ENCODE data around the gene ZNF850. TPM values are rescaled to one million over a fixed set of nuclear protein-coding genes. Genes with fewer than 3 reads are reported as not detected.
A peak's percentile ranks its signal among the peaks of the same experiment; 100 is the strongest.

Gene ZNF850
- total RNA-seq (2011; cell fraction: chromatin; rRNA removed; ENCODE audit: low replicate concordance), result 13.7 and 31.2 TPM in 2 replicates
- total RNA-seq (2011; cell fraction: nucleolus; rRNA removed), result 16.7 and 20.5 TPM in 2 replicates
- total RNA-seq (2011; cell fraction: nucleoplasm; rRNA removed), result 17.1 and 18.5 TPM in 2 replicates
- total RNA-seq (2014; rRNA removed), result 5.3 and 6.6 TPM in 2 replicates
- total RNA-seq (2014; rRNA removed; fragmentation: Illumina TruSeq; extraction: Trizol), result 13.0 and 16.2 TPM in 2 replicates
- total RNA-seq (2015; rRNA removed; fragmentation: Illumina TruSeq; extraction: Trizol), result 10.1 and 11.2 TPM in 2 replicates
- total RNA-seq (2021), result 8.6 and 10.4 TPM in 2 replicates
- polyA plus RNA-seq (2011; rRNA removed), result 5.9 and 6.5 TPM in 2 replicates
- polyA plus RNA-seq (2011; cell fraction: cytosol; rRNA removed), result 2.1 and 4.2 TPM in 2 replicates
- polyA plus RNA-seq (2011; cell fraction: nucleus; rRNA removed), result 3.3 and 5.8 TPM in 2 replicates
- polyA plus RNA-seq (2012), result 2.1 and 2.5 TPM in 2 replicates
- 2.5 and 2.9 TPM in 2 replicates for polyA plus RNA-seq (2014; fragmentation: Illumina TruSeq; extraction: Trizol)
- polyA plus RNA-seq (2014; fragmentation: Nextera tagmentation; extraction: Ambion mirVana), result 1 to 10 TPM; 1.2 to 1.8 TPM
- 4.8 and 5.3 TPM in 2 replicates for polyA plus RNA-seq (2014; rRNA removed)
- polyA minus RNA-seq (2011; rRNA and poly(A)+ RNA removed), result 20.6 and 26.8 TPM in 2 replicates
- 4.4 and 7.4 TPM in 2 replicates for polyA minus RNA-seq (2011; cell fraction: cytosol; rRNA and poly(A)+ RNA removed)
- 4.0 and 10.0 TPM in 2 replicates for polyA minus RNA-seq (2011; cell fraction: nucleus; rRNA and poly(A)+ RNA removed)
- percentile 68 among the genes with signal in this experiment for Bru-seq, nascent RNA
- percentile 84 among the genes with signal in this experiment for BruChase-seq, experiment 1, labeled RNA remaining after a 2-hour chase
- percentile 83 among the genes with signal in this experiment for BruChase-seq, experiment 2, labeled RNA remaining after a 6-hour chase
- long read RNA-seq, experiment 1, full-length matches to known transcripts, result 4 of 10 reads
- long read RNA-seq, experiment 1, partial matches to known transcripts, result 0 of 10 reads
- long read RNA-seq, experiment 1, other reads (novel, unspliced or antisense), result 6 of 10 reads
- long read RNA-seq, experiment 2, partial matches to known transcripts, result 0 of 2 reads
- long read RNA-seq, experiment 2, other reads (novel, unspliced or antisense), result 2 of 2 reads
- long read RNA-seq, experiment 3, full-length matches to known transcripts, result 1 of 3 reads
- long read RNA-seq, experiment 3, partial matches to known transcripts, result 0 of 3 reads
- long read RNA-seq, experiment 3, other reads (novel, unspliced or antisense), result 2 of 3 reads

GRCh38 chr19:36772311-36773222 is at the start of gene ZNF850:
Gene ZNF850 (minus strand): TSS chr19:36772807. CDS start chr19:36762606, 10,201 bp downstream.
- POLR2A ChIA-PET, result interaction anchor here (0.6 to 0.9 kb wide), 3 partner anchors 163 to 1846 kb away, joined by 3 to 4 read pairs (median 3); partner anchors contain the start of gene ZNF30
- TF ChIP-seq ZHX1 (conservative IDR thresholded peaks at IDR 0.05; ENCODE audit: low read length) (0 out of 2 replicates have a peak, but pooled peaks have one; percentile 60), TBL1XR1 (IDR thresholded peaks at IDR 0.05; ENCODE audit: low read length in 2 of 2) (peak in 1 of 2 experiments; percentile 54; a peak in 1 of 4 replicates), E2F6 (IDR thresholded peaks at IDR 0.05; ENCODE audit: borderline replicate concordance in 1 of 2, extremely low read depth in 1 of 2, insufficient read depth in 1 of 2, insufficient read length in 1 of 2, low read depth in 1 of 2, low read length in 1 of 2, poor library complexity in 1 of 2, severe bottlenecking in 1 of 2) (peak; percentile 11 to 71), PCBP1 (IDR thresholded peaks at IDR 0.05; ENCODE audit: low read depth, low read length, poor library complexity, severe bottlenecking) (no peak)

More at GRCh38 chr19:36772311-36773222, at the start of gene ZNF850:
- ATAC-seq (peak; percentile 96), DNase-seq (ENCODE audit: extremely low read depth in 1 of 4, low spot score in 3 of 4) (peak; percentile 76 to 92 (median 80)), FAIRE-seq (peak; percentile 90)
- Histone ChIP-seq H3K27ac (ENCODE audit: extremely low read depth, low read depth, low read length) (peak within 1 kb of the TSS; percentile 99), H3K4me3 (peak within 1 kb of the TSS; percentile 94), H2AFZ (ENCODE audit: low read depth, low read length) (peak within 1 kb of the TSS; percentile 97), H3K27me3 (ENCODE audit: control insufficient read depth in 2 of 2, insufficient read depth in 2 of 2, low read length in 2 of 2) (no peaks in the 10 kb centered on the region), H3K9me1 (ENCODE audit: control insufficient read depth, insufficient read depth, low read length) (no peaks in the 10 kb centered on the region), H4K20me1 (replicated peaks; ENCODE audit: control insufficient read depth, insufficient read depth, low read length) (no peaks in the 10 kb centered on the region; the same call in 1 of the 2 replicates), H3K79me2 (ENCODE audit: control insufficient read depth, insufficient read depth, low read length) (peaks cover 47% of the 10 kb centered on the region), H3K9me3 (replicated peaks; ENCODE audit: control insufficient read depth, insufficient read depth, low read depth, low read length) (peaks cover 38% of the 10 kb centered on the region), H3K4me2 (ENCODE audit: insufficient read depth, low read length) (peak within 1 kb of the TSS; percentile 100), H3K4me1 (replicated peaks in 1 of 2; ENCODE audit: control insufficient read depth in 2 of 2, insufficient read depth in 2 of 2, low read length in 2 of 2) (peaks cover 0 to 17% of the 10 kb centered on the region in 2 experiments; a peak in 2 of 5 replicates), H3K36me3 (ENCODE audit: control insufficient read depth, insufficient read depth, low read length) (peaks cover 12% of the 10 kb centered on the region; the same call in 2 of the 3 replicates), H3K9ac (ENCODE audit: insufficient read depth in 1 of 2, low read depth in 2 of 2, low read length in 2 of 2) (peak within 1 kb of the TSS; percentile 96 to 97)
- under 1% methylated on average over 50 of the region's 57 CpGs for WGBS (ENCODE audit: insufficient coverage, low coverage, missing lambda C conversion rate)
- in situ Hi-C loops (cut with MboI) (no loop called here), intact Hi-C loops (cut with micrococcal nuclease) (no loop called here)
- BruUV-seq (replicated peaks), result TSS peak; percentile 76
- CTCF ChIA-PET (ENCODE audit: low intra/inter-chr PET ratio), result no interaction called here

Measured in K562 (cell line).